Left hindlimb (tissue), 1 donor: Measurements from ENCODE around the gene ZNF865.

Source experiments
- DNase-seq: peaks from one replicate; pipeline ENCODE4 v3.0.0-alpha.2; 2018

The ZNF865 gene

GRCh38 chr19:55609326-55609725, 3.9 kb downstream of the ZNF865 start:
- DNase-seq: no peak

GRCh38 chr19:55611300-55611982, 6.0 kb downstream of the ZNF865 start:
- DNase-seq: no peak

- DNase-seq: no peak
Observed at GRCh38 chr19:55611983-55612645, 6.7 kb downstream of the ZNF865 start.

GRCh38 chr19:55613396-55613795, 7.9 kb downstream of the ZNF865 start:
- DNase-seq: no peak

- DNase-seq: no peak
Observed at GRCh38 chr19:55613930-55614710, 8.7 kb downstream of the ZNF865 start.

GRCh38 chr19:55614711-55615542, 9.5 kb downstream of the ZNF865 start:
- no peak for DNase-seq

- DNase-seq: no peak
Observed at GRCh38 chr19:55615543-55616394, 10.3 kb downstream of the ZNF865 start.

GRCh38 chr19:55616395-55616875, 11.0 kb downstream of the ZNF865 start:
- no peak for DNase-seq

GRCh38 chr19:55617426-55617825, 12.0 kb downstream of the ZNF865 start:
- DNase-seq: no peak

- no peak for DNase-seq
Observed at GRCh38 chr19:55618426-55618825, 13.0 kb downstream of the ZNF865 start.

GRCh38 chr19:55619286-55619685, 13.8 kb downstream of the ZNF865 start:
- DNase-seq: no peak

GRCh38 chr19:55620410-55621204, 15.2 kb downstream of the ZNF865 start:
- no peak for DNase-seq

- DNase-seq: no peak
Observed at GRCh38 chr19:55621205-55621672, 15.8 kb downstream of the ZNF865 start.

GRCh38 chr19:55621673-55622231, 16.3 kb downstream of the ZNF865 start:
- no peak for DNase-seq

GRCh38 chr19:55622242-55622969, 17.0 kb downstream of the ZNF865 start:
- DNase-seq: no peak

- no peak for DNase-seq
Observed at GRCh38 chr19:55623130-55623529, 17.7 kb downstream of the ZNF865 start.

GRCh38 chr19:55623561-55623960, 18.1 kb downstream of the ZNF865 start:
- no peak for DNase-seq

GRCh38 chr19:55624109-55625003, 18.9 kb downstream of the ZNF865 start, which contains the start of gene ZNF784:
Gene ZNF784, minus strand, starts transcription at chr19:55624566. Its CDS starts 5 bp downstream, at chr19:55624561.
- DNase-seq: peak; percentile 95

- no peak for DNase-seq
Observed at GRCh38 chr19:55625004-55625326, 19.5 kb downstream of the ZNF865 start.
